Large intestine (tissue), 3 donors: ENCODE results near the gene GOLGA7B. TPM values are rescaled to one million over a fixed set of nuclear protein-coding genes. Genes with fewer than 3 reads are reported as not detected.
"Not testable (repeated sequence)": the region's sequence is repeated elsewhere in the genome, so short reads cannot be mapped to it uniquely, and the experiment has no call there.

Experiments used
- DNase-seq, 2 donors: peaks; one replicate each; pipeline versions ENCODE4 v3.0.0 to v3.0.0-alpha.2; 2013
- H3K27ac ChIP-seq: one replicate; pipeline ENCODE4 v1.5.1; 2013; ENCODE audit warnings: low read length
- H3K27me3 ChIP-seq: 2 replicates; pipeline ENCODE4 v1.6.1; 2013; ENCODE audit warnings: low read length; ENCODE audit not compliant: control insufficient read depth, insufficient read depth
- H3K36me3 ChIP-seq: 2 replicates; pipeline ENCODE4 v1.6.1; 2013; ENCODE audit warnings: low read length; ENCODE audit not compliant: control insufficient read depth, insufficient read depth
- H3K4me1 ChIP-seq: one replicate; pipeline ENCODE4 v1.6.1; 2013; ENCODE audit warnings: low read length; ENCODE audit not compliant: control insufficient read depth, insufficient read depth
- H3K4me3 ChIP-seq: one replicate; pipeline ENCODE4 v1.5.1; 2013; ENCODE audit warnings: low read length
- H3K9me3 ChIP-seq: one replicate; pipeline ENCODE4 v1.6.1; 2013; ENCODE audit warnings: mild to moderate bottlenecking, low read depth, low read length, moderate library complexity; ENCODE audit not compliant: control insufficient read depth
- WGBS: methylation state at CpG from one replicate; pipeline ENCODE4 v1.1.5; 2013; ENCODE audit warnings: low lambda C conversion rate; ENCODE audit not compliant: insufficient coverage; 5-methylcytosine and 5-hydroxymethylcytosine counted together
- polyA plus RNA-seq: library from polyadenylated mRNA; unstranded; fragments of 120-200 nt; gene quantifications from one replicate; pipeline ENCODE4 v1.2.1, GENCODE V29; 2013

GOLGA7B gene
- polyA plus RNA-seq, 1 donor: 3.9 TPM

- H3K27me3 ChIP-seq: peaks cover 9% of the 10 kb centered on the region
- H3K4me3 ChIP-seq: no peak overlapping the region
- no peak for DNase-seq
- no CpG with 5 or more reads among the region's 2 CpGs for WGBS
- no peaks in the 10 kb centered on the region for H3K9me3 ChIP-seq
- no peaks in the 10 kb centered on the region for H3K4me1 ChIP-seq
- no peaks in the 10 kb centered on the region for H3K36me3 ChIP-seq
- no peak overlapping the region for H3K27ac ChIP-seq
These were observed 20.9 kb upstream of the GOLGA7B start for GRCh38 chr10:97828721-97829120.

- 0% methylated on average over 1 of the region's 3 CpGs for WGBS
- Histone ChIP-seq H3K4me1 (no peaks in the 10 kb centered on the region), H3K27me3 (peaks cover 11% of the 10 kb centered on the region), H3K36me3 (no peaks in the 10 kb centered on the region), H3K9me3 (no peaks in the 10 kb centered on the region), H3K4me3 (no peak overlapping the region), H3K27ac (no peak overlapping the region)
- DNase-seq: no peak
These were observed 19.6 kb upstream of the GOLGA7B start for GRCh38 chr10:97830064-97830463.

GRCh38 chr10:97831259-97831658, 18.4 kb upstream of the GOLGA7B start:
- DNase-seq: no peak

GRCh38 chr10:97836446-97836845, 13.2 kb upstream of the GOLGA7B start:
- Histone ChIP-seq H3K9me3 (peaks cover 8% of the 10 kb centered on the region), H3K27me3 (peaks cover 15% of the 10 kb centered on the region), H3K27ac (no peak overlapping the region), H3K4me3 (no peak overlapping the region), H3K36me3 (no peaks in the 10 kb centered on the region), H3K4me1 (no peaks in the 10 kb centered on the region)
- WGBS: 83% methylated on average over 1 of the region's 2 CpGs
- DNase-seq: no peak

More at GRCh38 chr10:97831259-97831658, 18.4 kb upstream of the GOLGA7B start:
- H3K36me3 ChIP-seq: no peaks in the 10 kb centered on the region
- no CpG with 5 or more reads among the region's 2 CpGs for WGBS
- H3K27me3 ChIP-seq: peaks cover 11% of the 10 kb centered on the region
- H3K27ac ChIP-seq: no peak overlapping the region
- H3K4me1 ChIP-seq: no peaks in the 10 kb centered on the region
- no peak overlapping the region for H3K4me3 ChIP-seq
- no peaks in the 10 kb centered on the region for H3K9me3 ChIP-seq

- H3K9me3 ChIP-seq: peaks cover 8% of the 10 kb centered on the region
- no peak overlapping the region for H3K4me3 ChIP-seq
- no peak for DNase-seq
- no CpG with 5 or more reads among the region's 3 CpGs for WGBS
- H3K4me1 ChIP-seq: no peaks in the 10 kb centered on the region
- no peaks in the 10 kb centered on the region for H3K36me3 ChIP-seq
- H3K27ac ChIP-seq: no peak overlapping the region
- peaks cover 7% of the 10 kb centered on the region for H3K27me3 ChIP-seq
These were observed 11.6 kb upstream of the GOLGA7B start for GRCh38 chr10:97838091-97838490.

- no CpG with 5 or more reads among the region's 22 CpGs for WGBS
- H3K9me3 ChIP-seq, H3K4me3 ChIP-seq, H3K36me3 ChIP-seq, H3K27me3 ChIP-seq, DNase-seq, H3K4me1 ChIP-seq, H3K27ac ChIP-seq: not testable (repeated sequence)
These were observed 8.5 kb upstream of the GOLGA7B start for GRCh38 chr10:97841166-97841565.

- H3K4me1 ChIP-seq, H3K9me3 ChIP-seq, H3K27me3 ChIP-seq, DNase-seq, H3K4me3 ChIP-seq, H3K27ac ChIP-seq, H3K36me3 ChIP-seq: not testable (repeated sequence)
- no CpG with 5 or more reads among the region's 3 CpGs for WGBS
These were observed 7.5 kb upstream of the GOLGA7B start for GRCh38 chr10:97842114-97842513.

- H3K27ac ChIP-seq: no peak overlapping the region
- no peak overlapping the region for H3K4me3 ChIP-seq
- no peaks in the 10 kb centered on the region for H3K4me1 ChIP-seq
- peaks cover 8% of the 10 kb centered on the region for H3K9me3 ChIP-seq
- peaks cover 4% of the 10 kb centered on the region for H3K27me3 ChIP-seq
- no peaks in the 10 kb centered on the region for H3K36me3 ChIP-seq
- 50% methylated on average over 3 of the region's 7 CpGs for WGBS
- no peak for DNase-seq
These were observed 6.9 kb upstream of the GOLGA7B start for GRCh38 chr10:97842656-97843280.

- Histone ChIP-seq H3K36me3 (no peaks in the 10 kb centered on the region), H3K27ac (no peak overlapping the region), H3K4me3 (no peak overlapping the region), H3K4me1 (no peaks in the 10 kb centered on the region), H3K27me3 (no peaks in the 10 kb centered on the region), H3K9me3 (peaks cover 8% of the 10 kb centered on the region)
- WGBS: no CpG with 5 or more reads among the region's 2 CpGs
- no peak for DNase-seq
These were observed 6.4 kb upstream of the GOLGA7B start for GRCh38 chr10:97843281-97843671.

GRCh38 chr10:97843972-97844371, 5.7 kb upstream of the GOLGA7B start:
- H3K27me3 ChIP-seq, H3K4me3 ChIP-seq, H3K9me3 ChIP-seq, H3K27ac ChIP-seq, H3K36me3 ChIP-seq, DNase-seq, H3K4me1 ChIP-seq: not testable (repeated sequence)
- no CpG with 5 or more reads among the region's 2 CpGs for WGBS

- peaks cover 4% of the 10 kb centered on the region for H3K27me3 ChIP-seq
These were observed 5.0 kb upstream of the GOLGA7B start for GRCh38 chr10:97844678-97845077.

More at GRCh38 chr10:97844678-97845077, 5.0 kb upstream of the GOLGA7B start:
- Histone ChIP-seq H3K27ac (no peak overlapping the region), H3K36me3 (no peaks in the 10 kb centered on the region), H3K9me3 (peaks cover 8% of the 10 kb centered on the region), H3K4me1 (peaks cover 4% of the 10 kb centered on the region), H3K4me3 (no peak overlapping the region)
- DNase-seq: no peak
- 80% methylated on average over 1 of the region's 3 CpGs for WGBS
